Omental fat pad (tissue), 4 donors: Measurements from ENCODE around the gene NKD1. TPM values are rescaled to one million over a fixed set of nuclear protein-coding genes. Genes with fewer than 3 reads are reported as not detected.

Source experiments
- ATAC-seq: fragments of 150-250 bp; one replicate; pipeline ENCODE4 v1.9.1; 2016; ENCODE audit warnings: mild to moderate bottlenecking, moderate library complexity; ENCODE audit not compliant: low FRiP score
- DNase-seq: peaks from one replicate; pipeline ENCODE4 v3.0.0-alpha.2; 2019; ENCODE audit warnings: low spot score
- CTCF ChIP-seq, 3 donors: fragments of 450-650 bp; IDR thresholded peaks; one replicate each; pipeline ENCODE4 v1.5.1; 2016 to 2017; ENCODE audit warnings: antibody characterized with exemption in 3 of 3, mild to moderate bottlenecking in 3 of 3, moderate library complexity in 2 of 3
- total RNA-seq, 4 donors: library from RNA; depleted of rRNA; stranded (reverse); fragments of >200 nt; gene quantifications; one replicate each; pipeline ENCODE4 v1.1.0, GENCODE V29; 2016

Gene NKD1
- total RNA-seq, 4 donors from 2014 or later, result 2.2 to 11.6 (median 3.1) TPM

- no peak for TF ChIP-seq CTCF (IDR thresholded peaks at IDR 0.05)
- ATAC-seq (no peak), DNase-seq (no peak)
These were observed 97.5 kb downstream of the NKD1 start for GRCh38 chr16:50645563-50646220.

- DNase-seq, result no peak
- no peak for ATAC-seq
- no peak for TF ChIP-seq CTCF (IDR thresholded peaks at IDR 0.05)
These were observed 98.1 kb downstream of the NKD1 start for GRCh38 chr16:50646345-50646744.

GRCh38 chr16:50651835-50652438, 103.7 kb downstream of the NKD1 start:
- DNase-seq (no peak), ATAC-seq (no peak)
- TF ChIP-seq CTCF (IDR thresholded peaks at IDR 0.05), result no peak

GRCh38 chr16:50652836-50653425, 104.7 kb downstream of the NKD1 start:
- DNase-seq, result no peak
- ATAC-seq, result no peak
- no peak for TF ChIP-seq CTCF (IDR thresholded peaks at IDR 0.05)

- TF ChIP-seq CTCF (IDR thresholded peaks at IDR 0.05), result no peak
- DNase-seq (no peak), ATAC-seq (no peak)
These were observed 105.7 kb downstream of the NKD1 start for GRCh38 chr16:50653633-50654519.

- DNase-seq (no peak), ATAC-seq (no peak)
- no peak for TF ChIP-seq CTCF (IDR thresholded peaks at IDR 0.05)
These were observed 107.4 kb downstream of the NKD1 start for GRCh38 chr16:50655558-50656055.
